PC-3 (cell line): ENCODE results near the gene EIF4E.

Experiments
- CTCF ChIP-seq: fragments of 300-600 bp; sonication (generic); conservative IDR thresholded peaks from 2 replicates; pipeline ENCODE4 v1.5.1; 2017; ENCODE audit warnings: antibody characterized with exemption, low read depth, mild to moderate bottlenecking, low read length
- EZH2 ChIP-seq: fragments of 300-600 bp; sonication (generic); IDR thresholded peaks from one replicate; pipeline ENCODE4 v1.6.1; 2017; ENCODE audit warnings: antibody characterized with exemption, mild to moderate bottlenecking, low read length; ENCODE audit not compliant: unreplicated experiment
- EZH2phosphoT487 ChIP-seq: fragments of 300-600 bp; sonication (generic); IDR thresholded peaks from 2 replicates; pipeline ENCODE4 v1.6.1; 2018; ENCODE audit warnings: mild to moderate bottlenecking, antibody characterized with exemption, low read length, borderline replicate concordance

GRCh38 chr4:98967786-98968329 lies 38.9 kb upstream of the EIF4E start:
- no peak for TF ChIP-seq CTCF
- TF ChIP-seq EZH2 = no peak
- TF ChIP-seq EZH2phosphoT487 = no peak
